Subcutaneous adipose tissue (tissue), 4 donors: ENCODE data around the gene MPZL3. TPM values are rescaled to one million over a fixed set of nuclear protein-coding genes. Genes with fewer than 3 reads are reported as not detected.

ENCODE experiments used
- CTCF ChIP-seq: fragments of 450-650 bp; IDR thresholded peaks from one replicate; pipeline ENCODE4 v1.5.1; 2016; ENCODE audit warnings: low read depth, mild to moderate bottlenecking, control low read depth, antibody characterized with exemption, moderate library complexity
- total RNA-seq, 4 donors: library from RNA; depleted of rRNA; stranded (reverse); fragments of >200 nt; gene quantifications; one replicate each; pipeline ENCODE4 v1.1.0, GENCODE V29; 2016

MPZL3 gene
- total RNA-seq, 4 donors from 2014 or later = 1.1 to 3.7 (median 2.0) TPM

GRCh38 chr11:118277312-118277711 is 25.1 kb upstream of the MPZL3 start:
- no peak for TF ChIP-seq CTCF

DNA sequence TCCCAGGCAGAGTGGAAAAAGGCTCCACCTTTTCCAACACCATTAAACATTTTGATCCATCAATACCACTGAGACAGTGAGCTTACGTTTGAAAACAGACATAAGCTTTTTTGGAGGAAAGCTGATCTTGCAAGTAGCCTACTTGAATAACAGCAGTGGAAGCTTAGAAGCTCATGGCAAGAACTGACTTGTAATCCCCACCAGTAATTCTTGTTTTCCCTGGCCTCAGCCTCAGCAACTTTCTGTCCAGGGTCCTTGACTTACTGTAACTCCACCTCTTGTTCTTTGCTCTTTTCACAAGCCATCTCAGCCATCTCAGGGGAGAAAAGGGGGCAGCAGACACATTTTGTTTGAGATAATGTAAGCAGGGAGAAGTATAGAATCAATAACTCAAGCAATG is 24.3 kb upstream of the MPZL3 start:
- no peak for TF ChIP-seq CTCF

- TF ChIP-seq CTCF = no peak
These were observed 23.0 kb upstream of the MPZL3 start for GRCh38 chr11:118275176-118275575.

- no peak for TF ChIP-seq CTCF
These were observed 22.0 kb upstream of the MPZL3 start for GRCh38 chr11:118274186-118274585.

- TF ChIP-seq CTCF = no peak
These were observed 19.8 kb upstream of the MPZL3 start for GRCh38 chr11:118272001-118272400.

DNA sequence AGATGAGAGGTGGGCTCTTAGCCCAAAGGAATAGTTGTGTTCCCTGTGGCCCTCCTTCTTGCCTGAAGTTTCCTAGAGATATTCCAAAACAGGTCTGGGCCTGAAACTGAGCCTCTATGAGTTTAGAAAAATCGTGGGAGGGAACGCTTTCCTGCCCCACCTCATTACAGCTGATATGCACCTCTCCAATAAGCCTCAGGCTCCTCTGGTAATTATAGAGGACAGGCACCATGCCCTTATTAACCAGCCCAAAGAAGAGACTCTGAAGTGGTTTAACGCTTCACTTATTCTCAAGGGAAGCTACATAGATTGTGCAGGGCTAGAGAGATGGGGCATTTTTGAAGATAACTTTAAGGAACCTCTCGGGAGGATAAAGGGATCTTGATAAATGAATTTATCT is 15.3 kb upstream of the MPZL3 start:
- no peak for TF ChIP-seq CTCF

DNA sequence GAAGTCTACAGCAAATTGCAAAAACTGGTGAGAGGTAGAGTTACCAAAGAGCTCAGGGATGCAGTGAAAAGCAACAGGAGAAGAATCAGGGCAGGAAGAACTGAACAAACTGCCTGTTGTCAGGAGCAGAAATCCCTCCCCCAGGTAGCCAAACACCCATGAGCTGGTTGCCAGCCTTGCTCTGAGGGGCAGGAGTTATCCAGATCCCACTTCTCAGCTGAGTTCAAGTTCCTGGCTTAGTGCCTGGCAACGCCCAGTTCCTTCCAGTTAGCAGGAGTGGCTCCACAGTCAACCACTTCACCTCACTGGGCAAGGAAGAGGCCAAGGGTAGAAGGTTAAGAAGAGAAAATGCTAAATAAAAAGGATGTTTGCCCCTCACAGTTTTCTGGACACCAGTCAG is 13.8 kb upstream of the MPZL3 start:
- TF ChIP-seq CTCF = no peak
